ENCODE measurements around the gene SNAPC4.

Gene SNAPC4

DNA sequence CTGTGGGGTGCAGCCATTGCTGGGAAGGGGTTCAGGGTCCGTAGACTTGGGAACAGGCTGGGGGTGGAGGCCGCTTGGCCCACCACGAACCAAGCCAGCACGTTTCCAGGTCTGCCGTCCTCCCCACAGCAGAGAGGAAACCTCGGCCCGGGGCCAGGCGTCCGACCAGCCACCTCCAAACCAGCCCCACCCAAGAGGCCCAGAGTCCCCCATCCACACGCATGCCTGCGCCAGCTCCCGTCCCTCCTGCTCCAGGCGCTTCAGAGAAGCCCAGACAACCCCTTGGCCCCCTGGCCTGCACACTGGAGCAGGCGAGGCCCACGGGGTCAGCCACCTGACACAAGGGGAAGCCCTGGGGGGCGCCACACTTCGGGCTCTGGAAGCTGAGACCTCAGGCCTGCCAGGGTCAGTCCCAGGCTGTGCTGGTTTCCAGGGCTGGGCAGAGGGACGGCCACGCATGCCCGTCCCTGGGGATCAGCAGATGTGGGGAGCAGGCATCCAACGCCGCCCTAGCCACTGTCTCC, 42.7 kb downstream of the SNAPC4 start:
- no peaks in the 10 kb centered on the region for H3K9me2 ChIP-seq (replicated peaks; ENCODE audit: control insufficient read depth, low read length)
- no peaks in the 10 kb centered on the region for H3K9me3 ChIP-seq (ENCODE audit: control insufficient read depth, insufficient read depth, low read length)
- H3K27me3 ChIP-seq (ENCODE audit: control insufficient read depth, low read length) = peaks cover 23% of the 10 kb centered on the region
- H3K4me2 ChIP-seq (ENCODE audit: low read length) = no peak overlapping the region
- H3K4me3 ChIP-seq (ENCODE audit: low read length) = no peak overlapping the region
- H3F3A ChIP-seq (ENCODE audit: control insufficient read depth, insufficient read depth) = no peaks in the 10 kb centered on the region
- no peaks in the 10 kb centered on the region for H3K36me3 ChIP-seq (ENCODE audit: control insufficient read depth, low read length)
- H3K4me1 ChIP-seq (ENCODE audit: control insufficient read depth, low read length) = no peaks in the 10 kb centered on the region
- no peak overlapping the region for H3K27ac ChIP-seq (ENCODE audit: low read depth, low read length)
- no peaks in the 10 kb centered on the region for H4K20me1 ChIP-seq (ENCODE audit: control insufficient read depth, insufficient read depth, low read depth, low read length)
- no peak for TF ChIP-seq EZH2phosphoT487 (IDR thresholded peaks at IDR 0.05; ENCODE audit: borderline replicate concordance, low read length)
- TF ChIP-seq, protein P1, sequence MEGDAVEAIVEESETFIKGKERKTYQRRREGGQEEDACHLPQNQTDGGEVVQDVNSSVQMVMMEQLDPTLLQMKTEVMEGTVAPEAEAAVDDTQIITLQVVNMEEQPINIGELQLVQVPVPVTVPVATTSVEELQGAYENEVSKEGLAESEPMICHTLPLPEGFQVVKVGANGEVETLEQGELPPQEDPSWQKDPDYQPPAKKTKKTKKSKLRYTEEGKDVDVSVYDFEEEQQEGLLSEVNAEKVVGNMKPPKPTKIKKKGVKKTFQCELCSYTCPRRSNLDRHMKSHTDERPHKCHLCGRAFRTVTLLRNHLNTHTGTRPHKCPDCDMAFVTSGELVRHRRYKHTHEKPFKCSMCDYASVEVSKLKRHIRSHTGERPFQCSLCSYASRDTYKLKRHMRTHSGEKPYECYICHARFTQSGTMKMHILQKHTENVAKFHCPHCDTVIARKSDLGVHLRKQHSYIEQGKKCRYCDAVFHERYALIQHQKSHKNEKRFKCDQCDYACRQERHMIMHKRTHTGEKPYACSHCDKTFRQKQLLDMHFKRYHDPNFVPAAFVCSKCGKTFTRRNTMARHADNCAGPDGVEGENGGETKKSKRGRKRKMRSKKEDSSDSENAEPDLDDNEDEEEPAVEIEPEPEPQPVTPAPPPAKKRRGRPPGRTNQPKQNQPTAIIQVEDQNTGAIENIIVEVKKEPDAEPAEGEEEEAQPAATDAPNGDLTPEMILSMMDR (IDR thresholded peaks at IDR 0.05; ENCODE audit: low read depth, low read length, poor library complexity, severe bottlenecking) = no peak
- H3K79me2 ChIP-seq (ENCODE audit: control insufficient read depth, low read length) = no peaks in the 10 kb centered on the region

DNA sequence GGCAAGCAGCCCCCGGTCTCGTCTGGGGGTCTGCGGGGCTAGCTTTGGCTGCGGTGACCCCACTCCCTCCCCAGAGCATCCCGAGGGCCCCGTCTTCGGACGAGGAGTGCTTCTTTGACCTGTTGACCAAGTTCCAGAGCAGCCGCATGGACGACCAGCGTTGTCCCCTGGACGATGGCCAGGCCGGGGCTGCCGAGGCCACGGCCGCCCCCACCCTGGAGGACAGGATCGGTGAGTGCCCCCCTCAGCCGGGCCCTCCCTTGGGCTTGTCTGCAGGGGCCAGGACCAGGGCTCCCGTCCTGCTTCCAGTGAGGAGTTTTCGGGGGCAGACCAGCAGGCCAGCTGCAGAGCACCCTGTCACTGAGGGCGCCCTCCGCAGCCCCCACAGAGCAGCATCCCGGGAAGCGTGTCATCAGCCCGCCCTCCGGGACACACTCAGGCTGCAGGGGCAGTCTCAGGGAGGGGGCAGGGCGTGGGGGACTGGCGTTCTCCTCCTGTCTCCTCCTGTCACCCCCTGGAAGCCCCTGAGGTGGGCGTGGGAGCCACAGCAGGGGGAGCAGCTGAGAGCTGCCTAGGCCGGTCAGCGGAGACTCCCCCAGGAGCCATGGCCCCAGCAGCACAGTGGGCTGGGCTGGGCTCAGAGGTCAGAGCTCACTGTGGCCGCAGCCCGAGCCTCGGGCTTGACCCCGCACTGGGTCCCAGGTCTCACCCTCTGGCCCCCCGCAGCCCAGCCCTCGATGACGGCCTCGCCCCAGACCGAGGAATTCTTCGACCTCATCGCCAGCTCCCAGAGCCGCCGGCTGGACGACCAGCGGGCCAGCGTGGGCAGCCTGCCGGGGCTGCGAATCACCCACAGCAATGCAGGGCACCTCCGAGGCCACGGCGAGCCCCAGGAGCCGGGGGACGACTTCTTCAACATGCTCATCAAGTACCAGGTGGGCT, 44.1 kb downstream of the SNAPC4 start:
- no peak overlapping the region for H3K4me2 ChIP-seq (ENCODE audit: low read length)
- H3K9me2 ChIP-seq (replicated peaks; ENCODE audit: control insufficient read depth, low read length) = no peaks in the 10 kb centered on the region
- H3K27ac ChIP-seq (ENCODE audit: low read depth, low read length) = no peak overlapping the region

DNA sequence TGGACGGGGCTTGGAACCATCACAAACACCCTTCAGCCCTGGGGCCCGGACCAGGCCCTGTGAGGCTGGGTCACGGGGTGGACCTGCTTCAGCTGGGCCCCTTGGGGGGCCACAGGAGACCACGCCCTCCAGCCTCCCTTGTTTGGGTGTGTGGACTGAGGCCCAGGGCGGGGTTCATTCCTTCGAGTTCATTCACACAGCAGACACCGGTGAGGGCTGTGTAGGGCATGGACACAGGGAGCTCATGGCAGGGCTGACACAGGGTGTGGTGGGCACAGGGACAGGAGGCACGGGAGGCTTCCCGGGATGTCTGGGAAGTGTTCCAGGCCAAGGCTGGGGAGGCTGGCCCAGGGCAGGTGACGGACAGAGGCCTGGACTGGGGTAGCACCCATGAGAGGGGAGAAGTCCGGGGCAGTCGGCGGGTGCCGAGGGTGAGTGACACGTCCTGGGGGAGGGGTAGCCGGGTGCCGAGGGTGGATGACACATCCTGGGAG, 45.3 kb downstream of the SNAPC4 start:
- Histone ChIP-seq H3K36me3 (ENCODE audit: control insufficient read depth, low read length) (no peaks in the 10 kb centered on the region), H3K79me2 (ENCODE audit: control insufficient read depth, low read length) (no peaks in the 10 kb centered on the region), H3K4me1 (ENCODE audit: control insufficient read depth, low read length) (no peaks in the 10 kb centered on the region), H4K20me1 (ENCODE audit: control insufficient read depth, insufficient read depth, low read depth, low read length) (no peaks in the 10 kb centered on the region), H3K9me3 (ENCODE audit: control insufficient read depth, insufficient read depth, low read length) (no peaks in the 10 kb centered on the region), H3K4me3 (ENCODE audit: low read length) (no peak overlapping the region), H3K27ac (ENCODE audit: low read depth, low read length) (no peak overlapping the region), H3K9me2 (replicated peaks; ENCODE audit: control insufficient read depth, low read length) (no peaks in the 10 kb centered on the region), H3K27me3 (ENCODE audit: control insufficient read depth, low read length) (peaks cover 23% of the 10 kb centered on the region), H3K4me2 (ENCODE audit: low read length) (no peak overlapping the region), H3F3A (ENCODE audit: control insufficient read depth, insufficient read depth) (no peaks in the 10 kb centered on the region)
- TF ChIP-seq, protein P1 (IDR thresholded peaks at IDR 0.05; ENCODE audit: low read depth, low read length, poor library complexity, severe bottlenecking) = no peak
- TF ChIP-seq EZH2phosphoT487 (IDR thresholded peaks at IDR 0.05; ENCODE audit: borderline replicate concordance, low read length) = no peak

More for the DNA sequence above, 44.1 kb downstream of the SNAPC4 start:
- Histone ChIP-seq H3K4me1 (ENCODE audit: control insufficient read depth, low read length) (no peaks in the 10 kb centered on the region), H3K4me3 (ENCODE audit: low read length) (no peak overlapping the region), H3K79me2 (ENCODE audit: control insufficient read depth, low read length) (no peaks in the 10 kb centered on the region), H3K27me3 (ENCODE audit: control insufficient read depth, low read length) (peaks cover 23% of the 10 kb centered on the region), H3K36me3 (ENCODE audit: control insufficient read depth, low read length) (no peaks in the 10 kb centered on the region), H4K20me1 (ENCODE audit: control insufficient read depth, insufficient read depth, low read depth, low read length) (no peaks in the 10 kb centered on the region), H3F3A (ENCODE audit: control insufficient read depth, insufficient read depth) (no peaks in the 10 kb centered on the region), H3K9me3 (ENCODE audit: control insufficient read depth, insufficient read depth, low read length) (no peaks in the 10 kb centered on the region)
- TF ChIP-seq, protein P1 (IDR thresholded peaks at IDR 0.05; ENCODE audit: low read depth, low read length, poor library complexity, severe bottlenecking) = no peak
- TF ChIP-seq EZH2phosphoT487 (IDR thresholded peaks at IDR 0.05; ENCODE audit: borderline replicate concordance, low read length) = no peak

Data from DOHH2 (cell line).